ENCODE data around the gene FLAD1.

GRCh38 chr1:154961207-154962155 lies 21.7 kb upstream of the FLAD1 start, which contains the start of gene PYGO2:
- TF ChIP-seq CTCF (IDR thresholded peaks at IDR 0.05 in 4 of 5, conservative IDR thresholded peaks at IDR 0.05 in 1 of 5) (peak; percentile 59 to 88 (median 84)), POLR2A (IDR thresholded peaks at IDR 0.05) (peak; percentile 85 to 87)

Measured in gastrocnemius medialis (tissue), 4 donors.